GM21723 (cell line): Measurements from ENCODE around the gene PKN1.
"Not testable (repeated sequence)": the region's sequence is repeated elsewhere in the genome, so short reads cannot be mapped to it uniquely, and the experiment has no call there.

Experiments used
- ATAC-seq: cut with Tn5 transposase; IDR thresholded peaks from one replicate; pipeline ENCODE4 v1.9.1; 2021; ENCODE audit warnings: mild to moderate bottlenecking, moderate library complexity; ENCODE audit not compliant: unreplicated experiment

Gene PKN1

DNA sequence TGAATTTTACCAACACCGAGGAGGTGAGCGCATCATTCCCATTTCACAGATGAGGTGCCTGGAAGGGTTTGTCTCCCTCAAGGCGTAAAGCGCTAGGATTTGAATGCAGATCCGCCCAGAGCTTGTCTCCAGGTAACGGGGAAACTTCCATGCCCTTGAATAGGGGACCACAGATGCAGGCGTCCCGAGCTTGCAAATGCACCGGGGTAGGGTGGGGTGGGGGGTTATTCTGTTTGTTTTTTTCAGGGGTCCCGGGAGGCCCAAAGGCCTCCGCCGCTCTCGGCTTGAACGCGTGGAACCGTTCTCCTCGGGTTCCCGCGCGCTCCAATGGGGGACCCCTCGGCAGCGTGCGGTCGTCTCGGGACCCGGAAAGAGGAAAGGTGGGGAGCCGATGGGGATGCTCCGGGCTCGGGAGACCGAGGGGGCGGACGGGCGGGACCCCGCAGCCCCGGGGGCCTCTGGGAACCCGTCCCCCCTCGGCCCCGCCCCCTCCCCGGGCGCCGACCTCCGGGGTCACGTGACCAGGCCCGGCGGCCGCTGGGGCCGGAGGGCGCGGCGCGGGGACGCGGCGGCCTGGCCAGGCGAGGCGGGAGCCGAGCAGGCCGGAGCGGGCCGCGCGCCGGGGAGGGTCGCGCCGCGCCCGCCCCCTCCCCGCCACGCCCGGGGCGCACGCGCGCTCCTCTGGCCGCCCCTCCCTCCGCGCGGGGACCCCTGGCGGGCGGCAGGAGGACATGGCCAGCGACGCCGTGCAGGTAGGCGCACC, at the start of gene PKN1:
TSS of gene PKN1 (plus strand) at position 516 of the 763 bp plus-strand sequence. CDS start at position 732, 216 bp downstream.
- ATAC-seq = no peak

DNA sequence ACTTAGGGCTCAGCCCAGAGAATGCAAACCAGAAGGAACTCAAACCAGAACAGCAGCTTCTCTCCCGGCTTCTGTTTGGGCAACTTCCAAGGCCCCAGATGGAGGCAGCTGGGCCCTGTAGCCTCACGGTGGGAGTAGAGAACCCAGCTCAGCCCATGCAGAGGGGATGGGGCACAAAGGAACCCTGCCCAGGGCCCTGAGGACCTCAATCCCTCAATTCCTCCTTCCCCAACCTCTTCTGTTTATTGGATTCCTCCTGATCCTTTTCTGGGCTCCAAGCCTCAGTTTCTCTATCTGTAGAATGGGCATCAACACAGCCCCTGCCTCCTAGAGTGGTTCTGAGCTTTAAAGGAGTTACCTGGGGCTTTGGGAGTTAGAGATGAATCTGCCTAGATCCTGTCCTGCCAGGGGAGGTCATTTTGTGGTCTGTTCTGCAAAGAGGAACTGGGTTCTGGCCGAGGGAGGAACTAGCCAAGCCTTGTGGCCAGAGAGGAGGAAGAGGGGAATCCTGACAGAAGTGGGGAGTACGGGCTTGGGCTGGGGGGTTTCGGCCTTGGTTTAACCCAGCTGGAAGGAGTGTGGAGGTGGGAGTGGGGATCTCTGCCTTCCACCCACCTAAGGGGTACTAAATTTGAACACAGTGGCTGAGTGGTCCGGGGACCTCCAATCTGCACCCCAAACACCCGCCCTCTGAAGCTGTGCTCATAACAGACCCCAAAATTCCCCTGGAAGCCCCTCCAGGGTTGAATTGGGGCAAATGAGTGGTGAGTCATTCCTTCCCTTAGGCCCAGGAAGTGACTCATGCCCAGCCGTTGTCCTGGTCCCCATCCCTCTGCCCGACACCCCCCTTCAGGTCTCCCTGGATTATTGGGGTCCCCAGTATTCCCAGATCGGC, 49.2 kb upstream of the PKN1 start:
- no peak for ATAC-seq

DNA sequence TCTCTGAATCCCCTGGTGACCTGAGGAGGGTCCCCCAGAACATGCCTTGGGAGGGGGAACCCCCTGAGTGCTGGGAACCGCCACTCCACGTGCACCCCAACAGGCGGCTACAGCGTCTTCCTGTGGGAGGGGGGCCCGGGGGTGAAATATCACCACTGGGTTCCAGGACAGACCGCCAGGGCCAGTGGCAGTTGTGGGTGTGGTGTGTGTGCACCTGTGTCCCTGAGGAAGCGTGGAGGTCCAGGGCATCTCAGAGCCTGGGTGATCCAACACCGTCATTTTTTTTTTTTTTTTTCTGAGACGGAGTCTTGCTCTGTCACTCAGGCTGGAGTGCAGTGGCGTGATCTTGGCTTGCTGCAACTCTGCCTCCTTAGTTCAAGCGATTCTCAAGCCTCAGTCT, 47.6 kb upstream of the PKN1 start:
- ATAC-seq = no peak

GRCh38 chr19:14390548-14390947, 42.6 kb upstream of the PKN1 start:
- ATAC-seq = no peak

DNA sequence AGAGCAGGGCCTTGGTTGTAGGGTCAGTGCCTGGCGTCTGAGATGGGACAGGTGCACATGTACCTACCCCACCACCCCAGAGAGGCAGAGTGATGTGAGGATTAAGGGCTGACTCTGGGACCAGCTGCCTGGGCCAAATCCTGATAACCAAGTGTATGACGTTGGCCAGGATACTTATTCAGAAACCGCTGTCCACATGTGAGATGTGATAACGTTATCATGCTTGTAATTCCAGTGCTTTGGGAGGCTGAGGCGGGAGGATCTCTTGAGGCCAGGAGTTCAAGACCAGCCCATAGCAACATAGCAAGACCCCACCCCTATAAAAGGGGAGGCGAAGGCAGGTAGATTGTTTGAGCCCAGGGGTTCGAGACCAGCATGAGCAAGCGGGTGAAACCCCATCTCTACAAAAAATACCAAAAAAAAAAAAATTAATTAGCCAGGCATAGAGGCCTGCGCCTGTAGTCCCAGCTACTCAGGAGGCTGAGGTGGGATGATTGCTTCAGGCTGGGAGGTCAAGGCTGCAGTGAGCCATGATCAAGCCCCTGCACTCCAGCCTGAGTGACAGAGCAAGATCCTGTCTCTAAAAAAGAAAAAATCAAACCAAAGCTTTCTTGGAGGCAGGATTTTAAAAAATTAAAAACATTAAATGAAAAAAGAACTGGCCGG, 41.8 kb upstream of the PKN1 start:
- ATAC-seq = no peak

DNA sequence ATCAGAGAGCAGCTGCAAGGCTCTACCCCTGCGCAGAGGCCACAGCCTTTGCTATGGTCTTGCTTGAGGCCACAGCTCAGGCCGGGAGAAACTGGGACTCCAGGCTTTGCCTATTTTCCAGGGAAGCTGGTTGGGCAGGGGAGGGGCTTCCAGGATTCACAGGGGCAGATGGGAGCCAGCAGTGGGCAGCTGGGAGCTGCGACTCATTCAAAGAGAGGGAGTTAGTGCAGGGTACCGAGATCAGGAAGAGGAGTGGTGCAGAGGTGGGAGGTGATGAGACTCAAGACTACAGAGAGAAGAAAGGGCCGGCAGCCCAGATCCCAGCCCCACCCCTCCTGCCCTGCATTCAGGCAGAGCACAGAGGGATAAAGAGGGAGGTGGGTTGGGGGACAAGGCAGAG, 39.8 kb upstream of the PKN1 start:
- no peak for ATAC-seq

- no peak for ATAC-seq
These were observed 38.9 kb upstream of the PKN1 start for GRCh38 chr19:14394167-14394566.

GRCh38 chr19:14395262-14395661, 37.8 kb upstream of the PKN1 start:
- ATAC-seq = no peak

DNA sequence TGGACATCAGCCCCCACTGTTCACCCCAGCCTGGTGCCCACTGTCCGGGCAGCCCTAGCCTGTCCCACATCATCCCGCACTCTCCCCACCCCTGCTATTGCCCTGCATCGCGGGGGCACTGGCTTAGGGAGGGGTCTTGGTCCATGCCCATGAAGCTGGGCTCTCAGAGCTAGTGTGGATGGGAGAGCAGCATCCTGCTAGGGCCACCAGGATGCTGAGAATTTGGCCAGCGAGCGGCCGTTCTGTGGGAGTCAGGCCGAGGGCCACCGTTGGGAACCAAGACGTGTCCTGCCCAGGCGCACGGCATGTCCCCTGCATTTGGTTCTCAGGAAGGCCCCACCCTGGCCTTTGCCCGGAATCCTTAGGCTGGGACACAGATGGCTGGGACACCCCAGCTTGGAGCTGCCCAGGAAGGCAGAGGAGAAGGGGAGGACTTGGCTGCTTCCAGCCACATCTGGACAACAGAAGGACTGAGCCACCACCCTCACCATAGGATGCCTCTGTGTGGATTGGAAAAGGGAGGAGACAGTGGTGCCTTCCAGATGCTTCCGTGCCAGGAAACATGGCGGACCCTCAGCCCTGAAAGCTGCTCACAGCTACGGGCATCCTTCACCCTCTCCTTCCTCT, 37.3 kb upstream of the PKN1 start:
- ATAC-seq = no peak

- ATAC-seq = not testable (repeated sequence)
These were observed 36.4 kb upstream of the PKN1 start for GRCh38 chr19:14396730-14397129.

- ATAC-seq = not testable (repeated sequence)
These were observed 35.9 kb upstream of the PKN1 start for GRCh38 chr19:14397168-14397567.

- ATAC-seq = no peak
These were observed 32.1 kb upstream of the PKN1 start for GRCh38 chr19:14400951-14401431.

DNA sequence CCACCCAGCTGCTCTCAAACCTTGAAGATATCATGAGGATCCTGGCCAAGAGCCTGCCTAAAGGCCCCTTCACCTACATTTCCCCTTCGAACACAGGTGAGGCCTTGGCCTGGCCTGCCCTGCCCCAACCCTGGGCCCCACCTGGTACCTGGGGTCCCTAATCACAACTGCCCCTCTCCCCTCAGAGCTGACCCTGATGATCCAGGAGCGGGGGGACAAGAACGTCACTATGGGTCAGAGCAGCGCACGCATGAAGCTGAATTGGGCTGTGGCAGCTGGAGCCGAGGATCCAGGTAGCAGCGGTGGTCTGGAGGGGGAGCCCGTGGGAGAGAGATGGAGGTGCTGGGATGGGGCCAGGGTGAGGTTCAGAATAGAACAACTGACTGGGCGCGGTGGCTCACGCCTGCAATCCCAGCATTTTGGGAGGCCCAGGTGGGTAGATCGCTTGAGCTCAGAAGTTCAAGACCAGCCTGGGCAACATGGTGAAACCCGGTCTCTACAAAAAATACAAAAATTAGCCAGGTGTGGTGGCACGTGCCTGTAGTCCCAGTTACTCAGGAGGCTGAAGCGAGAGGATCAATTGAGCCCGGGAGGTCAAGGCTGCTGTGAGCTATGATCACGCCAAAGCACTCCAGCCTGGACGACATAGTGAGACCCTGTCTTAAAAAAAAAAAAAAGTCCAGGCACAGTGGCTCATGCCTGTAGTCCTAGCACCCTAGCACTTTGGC, 31.5 kb upstream of the PKN1 start:
- ATAC-seq = no peak

DNA sequence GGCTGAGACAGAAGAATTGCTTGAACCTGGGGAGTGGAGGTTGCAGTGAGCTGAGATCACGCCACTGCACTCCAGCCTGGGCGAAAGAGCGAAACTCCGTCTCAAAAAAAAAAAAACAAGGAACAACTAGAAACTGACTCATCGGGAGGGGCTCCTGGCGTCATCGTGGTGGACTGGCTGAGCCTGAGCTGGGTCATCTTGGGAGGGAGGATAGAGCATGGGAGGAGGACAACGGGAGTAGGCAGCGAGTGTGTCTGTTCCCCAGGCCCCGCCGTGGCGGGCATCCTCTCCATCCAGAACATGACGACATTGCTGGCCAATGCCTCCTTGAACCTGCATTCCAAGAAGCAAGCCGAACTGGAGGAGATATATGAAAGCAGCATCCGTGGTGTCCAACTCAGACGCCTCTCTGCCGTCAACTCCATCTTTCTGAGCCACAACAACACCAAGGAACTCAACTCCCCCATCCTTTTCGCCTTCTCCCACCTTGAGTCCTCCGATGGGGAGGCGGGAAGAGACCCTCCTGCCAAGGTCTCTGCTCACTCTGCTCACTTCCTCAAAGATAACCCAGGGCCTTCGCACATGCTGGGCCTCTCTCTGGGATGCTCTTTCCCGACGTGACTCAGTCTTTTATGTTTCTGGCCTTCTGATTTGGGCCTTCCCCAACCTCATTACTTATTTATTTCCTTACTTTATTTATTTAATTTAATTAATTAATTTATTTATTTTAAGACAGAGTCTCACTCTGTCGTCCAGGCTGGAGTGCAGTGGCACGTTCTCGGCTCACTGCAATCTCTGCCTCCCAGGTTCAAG, 30.6 kb upstream of the PKN1 start:
- ATAC-seq = no peak

- ATAC-seq = not testable (repeated sequence)
These were observed 29.8 kb upstream of the PKN1 start for GRCh38 chr19:14403145-14403930.

GRCh38 chr19:14404312-14404711, 28.8 kb upstream of the PKN1 start:
- ATAC-seq = no peak

GRCh38 chr19:14405380-14405757, 27.7 kb upstream of the PKN1 start:
- no peak for ATAC-seq

DNA sequence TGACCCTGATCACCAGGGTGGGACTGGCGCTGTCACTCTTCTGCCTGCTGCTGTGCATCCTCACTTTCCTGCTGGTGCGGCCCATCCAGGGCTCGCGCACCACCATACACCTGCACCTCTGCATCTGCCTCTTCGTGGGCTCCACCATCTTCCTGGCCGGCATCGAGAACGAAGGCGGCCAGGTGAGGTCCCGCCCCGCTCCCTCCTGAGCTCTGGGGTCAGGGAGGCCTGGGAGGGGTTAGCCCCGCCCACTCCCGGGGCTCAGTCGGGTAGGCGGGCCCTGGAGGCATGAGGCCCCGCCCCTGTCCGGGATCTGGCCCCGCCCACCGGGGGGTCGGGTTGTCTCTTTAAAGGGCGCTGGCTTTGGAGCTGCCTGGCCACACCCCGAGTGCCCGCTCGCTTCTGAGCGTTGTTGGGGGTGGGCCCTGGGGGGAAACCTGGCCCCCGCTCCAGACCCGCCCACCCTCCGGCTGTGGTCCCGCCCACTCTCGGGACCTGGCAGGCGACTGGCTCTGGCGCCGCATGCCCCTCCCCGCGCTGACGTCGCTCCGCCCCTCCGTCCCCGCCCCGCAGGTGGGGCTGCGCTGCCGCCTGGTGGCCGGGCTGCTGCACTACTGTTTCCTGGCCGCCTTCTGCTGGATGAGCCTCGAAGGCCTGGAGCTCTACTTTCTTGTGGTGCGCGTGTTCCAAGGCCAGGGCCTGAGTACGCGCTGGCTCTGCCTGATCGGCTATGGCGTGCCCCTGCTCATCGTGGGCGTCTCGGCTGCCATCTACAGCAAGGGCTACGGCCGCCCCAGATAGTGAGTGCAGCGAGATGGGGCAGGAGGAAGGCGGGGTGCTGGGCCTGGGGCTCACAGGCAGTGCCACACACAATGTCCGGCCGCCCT, 27.1 kb upstream of the PKN1 start:
- ATAC-seq = no peak
